Measurements from ENCODE around the gene FOXA3.

GRCh38 chr19:45899253-45899652, 35.1 kb downstream of the FOXA3 start:
- TF ChIP-seq POLR2A (IDR thresholded peaks at IDR 0.05; ENCODE audit: low read depth, low read length) (no peak), MAX (IDR thresholded peaks at IDR 0.05; ENCODE audit: insufficient read depth, insufficient read length) (no peak), EZH2 (IDR thresholded peaks at IDR 0.05; ENCODE audit: borderline replicate concordance, low read depth, low read length, severe bottlenecking) (no peak), JUN (IDR thresholded peaks at IDR 0.05; ENCODE audit: borderline replicate concordance, insufficient read depth, insufficient read length, low read depth) (no peak), GATA2 (IDR thresholded peaks at IDR 0.05; ENCODE audit: insufficient read depth, insufficient read length, low read depth, low read length) (no peak)
- TF ChIP-seq, protein P1, sequence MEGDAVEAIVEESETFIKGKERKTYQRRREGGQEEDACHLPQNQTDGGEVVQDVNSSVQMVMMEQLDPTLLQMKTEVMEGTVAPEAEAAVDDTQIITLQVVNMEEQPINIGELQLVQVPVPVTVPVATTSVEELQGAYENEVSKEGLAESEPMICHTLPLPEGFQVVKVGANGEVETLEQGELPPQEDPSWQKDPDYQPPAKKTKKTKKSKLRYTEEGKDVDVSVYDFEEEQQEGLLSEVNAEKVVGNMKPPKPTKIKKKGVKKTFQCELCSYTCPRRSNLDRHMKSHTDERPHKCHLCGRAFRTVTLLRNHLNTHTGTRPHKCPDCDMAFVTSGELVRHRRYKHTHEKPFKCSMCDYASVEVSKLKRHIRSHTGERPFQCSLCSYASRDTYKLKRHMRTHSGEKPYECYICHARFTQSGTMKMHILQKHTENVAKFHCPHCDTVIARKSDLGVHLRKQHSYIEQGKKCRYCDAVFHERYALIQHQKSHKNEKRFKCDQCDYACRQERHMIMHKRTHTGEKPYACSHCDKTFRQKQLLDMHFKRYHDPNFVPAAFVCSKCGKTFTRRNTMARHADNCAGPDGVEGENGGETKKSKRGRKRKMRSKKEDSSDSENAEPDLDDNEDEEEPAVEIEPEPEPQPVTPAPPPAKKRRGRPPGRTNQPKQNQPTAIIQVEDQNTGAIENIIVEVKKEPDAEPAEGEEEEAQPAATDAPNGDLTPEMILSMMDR (IDR thresholded peaks at IDR 0.05; ENCODE audit: extremely low read depth in 1 of 2, insufficient read depth in 1 of 2, low read depth in 1 of 2, low read length in 2 of 2), result no peak
